ENCODE measurements around the gene ANXA4.
A peak's percentile ranks its signal among the peaks of the same experiment; 100 is the strongest.

DNA sequence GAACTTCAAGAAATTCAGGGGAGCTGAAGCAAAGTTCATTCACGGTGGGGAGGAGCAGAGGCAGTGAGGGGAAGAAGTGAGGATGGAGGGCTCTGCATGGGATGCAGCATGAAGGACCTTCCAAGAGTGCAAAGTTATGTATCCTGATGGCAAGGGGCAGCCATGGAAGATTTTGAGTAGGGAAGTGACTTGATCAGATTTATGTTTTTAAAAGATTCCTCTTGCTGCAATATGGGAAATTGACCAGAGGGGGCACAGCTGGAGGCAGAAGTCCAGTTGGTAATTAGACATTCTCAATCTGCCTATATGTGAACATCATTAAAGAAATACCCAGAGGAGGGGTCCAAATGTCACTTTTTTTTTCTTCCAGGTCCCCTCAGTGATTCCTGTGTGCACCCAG lies 21.5 kb upstream of the ANXA4 start:
- TF ChIP-seq CTCF (IDR thresholded peaks at IDR 0.05): peak; percentile 59
- no peak for TF ChIP-seq POLR2AphosphoS5 (IDR thresholded peaks at IDR 0.05; ENCODE audit: low read depth, low read length)
- no peak for TF ChIP-seq REST (IDR thresholded peaks at IDR 0.05; ENCODE audit: insufficient read depth in 1 of 2, low read depth in 2 of 2, low read length in 1 of 2)

Data from Panc1 (cell line).